RWPE1 (cell line): ENCODE data around the gene TEPSIN.

Experiments
- CTCF ChIA-PET: fragments of 350-600 bp; sonication (Branson Sonifier 250); formaldehyde crosslinking; extraction: SDS; loops from one replicate; lab custom pipeline; 2021; lab: Yijun Ruan, JAX
- POLR2A ChIA-PET: fragments of 400-600 bp; formaldehyde crosslinking; extraction: SDS; loops from one replicate; lab custom pipeline; 2020; ENCODE audit warnings: antibody characterized with exemption; ENCODE audit not compliant: low non-redundant PET; lab: Yijun Ruan, JAX
- DNase-seq: peaks from one replicate; pipeline ENCODE4 v3.0.0; 2012; ENCODE audit warnings: low spot score
- H3K27ac ChIP-seq: fragments of 450-650 bp; 2 replicates; pipeline ENCODE4 v1.5.1; 2017
- TF ChIP-seq, protein P1 (sequence below): fragments of 450-650 bp; conservative IDR thresholded peaks from 2 replicates; pipeline ENCODE4 v1.5.1; 2017; ENCODE audit warnings: low read depth, mild to moderate bottlenecking

The TEPSIN gene

DNA sequence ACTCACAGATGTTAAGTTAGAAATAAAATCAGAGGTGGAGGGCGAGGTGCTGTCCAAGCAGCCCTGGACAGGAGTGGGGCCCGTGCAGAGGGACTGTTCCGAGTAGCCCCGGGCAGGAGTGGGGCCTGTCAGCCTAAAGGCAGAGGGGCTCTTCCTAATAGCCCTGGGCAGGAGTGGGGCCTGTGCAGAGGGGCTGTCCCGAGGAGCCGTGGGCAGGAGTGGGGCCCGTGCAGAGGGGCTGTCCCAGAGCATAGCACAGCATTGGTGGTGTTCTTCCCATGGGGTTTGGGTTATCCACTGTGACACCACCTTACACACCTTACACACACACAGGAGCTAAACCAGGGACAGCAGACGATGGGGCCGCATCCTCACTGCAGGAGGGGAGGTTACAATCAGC is 26.5 kb downstream of the TEPSIN start:
- CTCF ChIA-PET, result interaction anchor here (1.2 kb wide), 1 partner anchor 9 kb away, joined by 3 read pairs; no protein-coding TSS in a partner anchor
- TF ChIP-seq, protein P1, sequence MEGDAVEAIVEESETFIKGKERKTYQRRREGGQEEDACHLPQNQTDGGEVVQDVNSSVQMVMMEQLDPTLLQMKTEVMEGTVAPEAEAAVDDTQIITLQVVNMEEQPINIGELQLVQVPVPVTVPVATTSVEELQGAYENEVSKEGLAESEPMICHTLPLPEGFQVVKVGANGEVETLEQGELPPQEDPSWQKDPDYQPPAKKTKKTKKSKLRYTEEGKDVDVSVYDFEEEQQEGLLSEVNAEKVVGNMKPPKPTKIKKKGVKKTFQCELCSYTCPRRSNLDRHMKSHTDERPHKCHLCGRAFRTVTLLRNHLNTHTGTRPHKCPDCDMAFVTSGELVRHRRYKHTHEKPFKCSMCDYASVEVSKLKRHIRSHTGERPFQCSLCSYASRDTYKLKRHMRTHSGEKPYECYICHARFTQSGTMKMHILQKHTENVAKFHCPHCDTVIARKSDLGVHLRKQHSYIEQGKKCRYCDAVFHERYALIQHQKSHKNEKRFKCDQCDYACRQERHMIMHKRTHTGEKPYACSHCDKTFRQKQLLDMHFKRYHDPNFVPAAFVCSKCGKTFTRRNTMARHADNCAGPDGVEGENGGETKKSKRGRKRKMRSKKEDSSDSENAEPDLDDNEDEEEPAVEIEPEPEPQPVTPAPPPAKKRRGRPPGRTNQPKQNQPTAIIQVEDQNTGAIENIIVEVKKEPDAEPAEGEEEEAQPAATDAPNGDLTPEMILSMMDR, result no peak
- H3K27ac ChIP-seq, result no peak overlapping the region
- DNase-seq, result no peak
- POLR2A ChIA-PET, result no interaction called here

DNA sequence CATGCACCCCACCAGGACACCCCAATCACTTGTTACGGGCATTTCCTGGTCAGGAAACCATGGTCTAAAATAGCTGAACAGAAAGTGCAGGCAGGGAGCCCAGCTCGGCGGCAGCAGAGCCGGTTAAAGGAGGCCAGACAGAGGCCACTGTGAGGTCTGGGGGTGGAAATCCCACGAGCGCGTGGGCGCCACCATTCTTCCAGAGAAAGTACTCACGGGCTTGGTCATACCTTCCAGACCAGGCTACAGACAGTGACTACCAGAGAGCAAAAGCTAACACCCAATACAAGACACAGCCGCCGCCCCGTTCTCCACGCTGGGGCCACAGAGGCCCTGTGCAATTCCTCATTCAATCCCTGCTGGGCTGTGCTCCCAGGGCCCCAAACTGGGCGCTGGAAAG is 28.0 kb downstream of the TEPSIN start:
- peak overlapping the region; percentile 39 for H3K27ac ChIP-seq
- no peak for DNase-seq
- ChIA-PET POLR2A (no interaction called here), CTCF (interaction anchor here (0.6 kb wide), 1 partner anchor 658 kb away, joined by 5 read pairs; no protein-coding TSS in a partner anchor)
- TF ChIP-seq, protein P1, result no peak

DNA sequence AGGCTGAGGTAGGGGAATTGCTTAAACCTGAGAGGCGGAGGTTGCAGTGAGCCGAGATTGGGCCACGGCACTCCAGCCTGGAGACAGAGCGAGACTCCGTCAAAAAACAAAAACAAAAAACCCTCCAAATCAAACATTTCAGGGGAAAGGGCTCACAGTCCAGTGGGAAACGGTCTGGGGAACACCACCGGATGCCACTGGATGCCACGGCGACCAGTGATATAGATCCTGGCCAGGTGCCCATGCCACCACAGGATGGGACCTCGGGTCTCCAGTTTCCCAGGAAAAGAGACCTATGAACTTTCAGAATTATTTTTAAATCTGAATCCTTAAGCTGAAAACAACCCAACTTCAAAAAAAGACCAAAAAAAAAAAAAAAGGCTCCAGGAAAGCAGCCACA is 28.4 kb downstream of the TEPSIN start:
- no peak for DNase-seq
- ChIA-PET POLR2A (no interaction called here), CTCF (interaction anchor here (0.6 kb wide), 1 partner anchor 657 kb away, joined by 5 read pairs; no protein-coding TSS in a partner anchor)
- TF ChIP-seq, protein P1, result no peak
- no peak overlapping the region; the same call in 1 of the 2 replicates for H3K27ac ChIP-seq

DNA sequence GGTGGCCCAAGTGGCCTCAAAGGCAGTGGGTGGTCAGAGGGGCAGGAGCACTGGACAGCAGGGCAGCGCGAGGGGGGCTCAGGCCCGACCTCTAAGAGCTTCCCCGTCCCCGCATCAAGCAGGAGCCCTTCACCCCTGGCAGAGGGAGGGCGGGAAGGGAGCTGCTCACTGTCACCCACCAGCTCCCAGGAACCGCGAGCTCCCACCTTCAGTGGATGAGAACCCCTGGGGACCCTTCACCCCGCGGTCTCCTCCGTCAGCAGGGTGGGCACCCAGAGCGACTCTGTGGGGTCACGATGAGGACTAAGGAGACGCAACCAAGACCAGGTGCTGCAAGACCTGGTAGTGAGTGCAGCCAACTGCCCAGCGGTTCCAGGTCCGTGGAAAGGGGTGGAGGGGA is 29.7 kb downstream of the TEPSIN start:
- TF ChIP-seq, protein P1, result no peak
- CTCF ChIA-PET, result no interaction called here
- DNase-seq, result no peak
- POLR2A ChIA-PET, result no interaction called here
- peak overlapping the region; percentile 40; the same call in 1 of the 2 replicates for H3K27ac ChIP-seq

DNA sequence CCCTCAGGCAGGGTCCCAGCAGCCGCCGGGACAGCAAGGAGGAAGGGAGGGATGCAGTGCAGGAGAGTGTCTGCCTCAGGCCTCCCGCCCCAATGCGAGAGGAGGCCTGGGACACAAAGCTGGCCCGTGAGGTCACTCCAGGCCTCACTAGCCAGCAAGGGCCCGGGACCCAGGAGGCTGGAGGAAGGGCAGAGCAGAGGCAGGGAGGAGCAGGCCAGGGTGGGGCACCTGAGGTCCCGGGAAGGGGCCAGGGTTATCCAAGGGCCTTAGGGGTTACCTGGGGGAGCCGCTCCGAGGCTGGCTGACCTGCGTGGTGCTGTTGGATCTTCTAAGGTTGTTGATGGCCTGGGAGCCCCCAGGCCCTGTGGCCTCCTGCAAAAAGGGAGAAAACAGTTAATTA is 30.2 kb downstream of the TEPSIN start:
- peak overlapping the region; percentile 40; the same call in 1 of the 2 replicates for H3K27ac ChIP-seq
- no peak for DNase-seq
- TF ChIP-seq, protein P1, result no peak
- POLR2A ChIA-PET, result no interaction called here
- CTCF ChIA-PET, result no interaction called here

DNA sequence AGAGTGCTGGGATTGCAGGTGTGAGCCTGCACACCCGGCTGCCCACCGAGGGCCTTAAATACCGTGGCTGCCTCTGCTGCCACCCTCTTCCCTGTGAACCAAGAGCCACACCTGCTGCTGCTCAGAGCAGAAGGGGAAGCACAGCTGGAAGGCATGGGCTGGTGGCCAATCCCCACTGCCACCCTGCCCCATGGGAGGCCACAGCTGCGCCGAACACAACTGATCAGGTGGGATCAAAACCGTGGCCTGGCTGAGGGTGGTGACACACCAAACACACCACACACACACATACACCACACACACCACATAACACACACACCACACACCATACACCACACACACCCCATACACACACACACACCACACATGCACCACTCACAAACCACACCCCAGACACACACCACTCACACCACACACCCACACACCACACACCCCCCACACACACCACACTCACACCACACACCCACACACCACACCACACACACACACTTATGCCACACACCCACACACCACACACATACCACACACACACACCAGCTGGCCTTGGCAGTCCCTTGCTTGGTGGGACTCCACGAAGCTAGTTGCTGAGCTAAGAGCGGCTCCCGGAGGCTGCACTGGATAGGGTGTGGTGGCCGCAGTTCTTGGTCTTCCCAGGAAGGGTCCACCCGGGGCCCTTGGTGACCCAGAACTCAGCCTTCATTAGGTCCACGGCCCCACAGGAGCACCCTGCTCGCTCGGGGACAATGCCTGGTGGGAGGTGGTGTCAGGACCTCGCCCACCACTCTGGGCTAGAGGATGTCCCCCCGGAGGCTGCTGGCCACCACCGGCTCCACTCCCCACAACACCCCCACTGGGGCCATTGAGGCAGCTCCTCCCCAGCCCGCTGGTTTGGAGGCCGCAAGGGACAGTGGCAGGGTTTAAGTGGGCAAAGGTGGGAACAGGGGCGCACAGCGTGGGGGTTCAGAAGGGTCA is 31.0 kb downstream of the TEPSIN start:
- TF ChIP-seq, protein P1, result no peak
- DNase-seq, result no peak
- CTCF ChIA-PET, result interaction anchor here (0.5 to 0.6 kb wide), 3 partner anchors 82 to 252 kb away, joined by 3 read pairs; no protein-coding TSS in a partner anchor
- peak overlapping the region; percentile 40 for H3K27ac ChIP-seq
- POLR2A ChIA-PET, result no interaction called here
